Esophagus squamous epithelium (tissue), 4 donors: ENCODE results near the gene IQCH.

Experiments used
- CTCF ChIP-seq, 6 experiments: fragments of 450-650 bp in 4 of 6; fragments of 200-600 bp in 2 of 6; sonication (generic) in 2 of 6; IDR thresholded peaks; one replicate each; pipeline ENCODE4 v1.5.1; 2016 to 2019; ENCODE audit warnings: antibody characterized with exemption in 6 of 6, mild to moderate bottlenecking in 4 of 6, moderate library complexity in 4 of 6
- POLR2A ChIP-seq, 4 donors: fragments of 450-650 bp; IDR thresholded peaks; one replicate each; pipeline ENCODE4 v1.6.1; 2017; ENCODE audit warnings: antibody characterized with exemption in 4 of 4, mild to moderate bottlenecking in 4 of 4, moderate library complexity in 3 of 4

GRCh38 chr15:67468416-67468815 is 213.8 kb downstream of the IQCH start:
- TF ChIP-seq CTCF (IDR thresholded peaks at IDR 0.05) (no peak), POLR2A (IDR thresholded peaks at IDR 0.05) (no peak)
